EH (cell line): ENCODE results near the gene SCUBE2.
"Not testable (repeated sequence)": the region's sequence is repeated elsewhere in the genome, so short reads cannot be mapped to it uniquely, and the experiment has no call there.

Experiments used
- DNase-seq: peaks from one replicate; pipeline ENCODE4 v3.0.0-alpha.2; 2015; ENCODE audit warnings: low read depth

SCUBE2 gene

DNA sequence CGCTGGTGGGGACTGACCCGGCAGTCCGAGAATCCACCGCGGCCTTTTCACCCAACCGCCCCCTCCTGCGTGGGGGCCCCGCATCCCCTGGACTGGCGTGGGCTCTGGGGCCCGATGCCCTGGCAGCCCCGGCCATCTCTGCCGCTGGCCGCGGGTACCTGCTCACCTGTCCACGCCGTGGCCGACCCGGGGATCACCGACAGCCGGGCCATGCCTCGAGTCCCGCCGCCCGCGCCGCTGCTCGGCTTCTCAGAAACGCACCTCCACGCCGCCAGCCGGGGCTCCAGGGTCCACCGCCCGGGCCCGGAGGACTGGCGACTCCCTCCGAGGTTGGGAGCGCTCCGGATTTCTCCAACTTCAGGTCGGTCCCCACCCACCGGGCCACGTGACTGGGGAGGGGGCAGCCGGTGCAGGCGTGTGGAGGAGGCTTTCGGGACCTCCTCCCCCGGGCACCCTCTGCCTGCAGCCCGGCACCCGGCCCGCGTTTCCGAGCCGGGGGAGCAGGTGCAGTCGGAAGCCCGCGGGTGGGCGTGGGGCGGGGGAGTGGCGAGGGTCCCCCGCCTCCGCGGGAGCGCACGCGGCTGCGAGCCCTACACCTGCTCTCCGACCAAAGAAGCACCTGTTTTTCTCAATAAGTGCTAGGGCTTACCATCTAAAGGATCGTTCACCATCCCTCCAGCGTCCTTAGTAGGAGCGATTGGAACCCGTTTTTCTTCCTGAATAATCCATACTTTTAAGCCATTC is 87.0 kb downstream of the SCUBE2 start:
- no peak for DNase-seq

DNA sequence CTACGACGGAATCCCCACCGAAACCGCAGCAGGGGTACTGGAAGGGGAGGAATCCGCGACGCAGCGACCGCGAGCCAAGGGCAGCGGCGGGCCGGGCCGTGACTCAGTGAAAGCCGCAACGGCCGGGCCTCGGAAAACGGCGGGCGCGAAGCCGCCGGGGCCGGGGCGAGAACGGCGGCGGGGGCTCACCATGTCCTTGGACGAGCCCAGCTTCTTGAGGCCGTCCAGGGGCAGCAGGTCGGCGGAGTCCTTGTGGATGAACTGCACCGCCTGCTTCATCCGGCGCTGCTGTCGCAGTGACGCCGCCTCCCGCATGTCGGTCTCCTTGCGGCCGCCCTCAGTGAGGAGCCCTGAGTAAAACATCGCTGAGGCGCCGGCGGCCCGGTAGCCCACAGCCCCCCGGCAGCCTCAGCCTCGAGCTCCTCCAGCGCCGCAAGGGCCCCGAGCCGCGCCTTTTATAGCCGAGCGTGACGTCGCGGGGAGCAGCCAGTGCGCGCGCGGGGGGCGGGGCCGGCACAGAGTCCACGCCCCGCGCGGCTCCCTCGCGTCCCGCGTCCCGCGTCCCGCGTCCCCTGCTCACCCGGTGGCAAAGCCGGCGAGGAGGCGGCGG is 87.7 kb downstream of the SCUBE2 start, which contains the start of gene NRIP3:
Gene NRIP3, minus strand, starts transcription at position 429 of the 610 bp plus-strand sequence. Its CDS starts 66 bp downstream, at position 363.
- peak; percentile 71 for DNase-seq

DNA sequence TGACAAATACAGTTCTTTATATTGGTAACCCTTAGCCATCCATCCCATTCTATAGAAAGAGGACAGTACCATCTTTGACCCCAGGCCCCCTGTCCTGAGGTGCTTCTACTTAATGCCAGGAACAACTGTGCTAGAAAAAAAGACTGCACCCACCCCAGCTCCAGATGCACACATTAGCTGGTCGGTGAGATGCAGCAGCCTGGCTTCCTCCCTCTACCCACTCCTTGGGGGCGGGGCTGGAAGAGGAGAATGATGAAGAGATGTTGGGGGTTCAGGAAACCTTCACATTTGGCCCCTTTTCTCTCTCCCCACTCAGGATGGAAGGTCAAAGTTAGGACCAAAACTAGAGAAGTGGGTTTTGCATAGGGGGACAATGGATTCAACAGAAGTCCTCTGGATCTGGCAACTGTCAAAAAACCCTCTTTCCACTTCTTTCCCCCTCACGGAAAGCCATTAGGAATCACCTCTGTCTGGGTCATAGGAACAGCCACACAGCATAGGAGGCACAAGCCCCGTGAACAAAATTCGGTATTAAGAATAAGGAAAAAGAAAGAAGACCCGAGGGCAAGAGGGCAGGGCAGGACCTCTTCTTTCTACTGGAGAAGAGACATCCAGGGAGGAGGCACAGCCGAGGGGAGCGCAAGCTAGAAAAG is 88.4 kb downstream of the SCUBE2 start:
- peak; percentile 16 for DNase-seq

- peak; percentile 92 for DNase-seq
Observed at GRCh38 chr11:9001736-9002135, 89.7 kb downstream of the SCUBE2 start.

DNA sequence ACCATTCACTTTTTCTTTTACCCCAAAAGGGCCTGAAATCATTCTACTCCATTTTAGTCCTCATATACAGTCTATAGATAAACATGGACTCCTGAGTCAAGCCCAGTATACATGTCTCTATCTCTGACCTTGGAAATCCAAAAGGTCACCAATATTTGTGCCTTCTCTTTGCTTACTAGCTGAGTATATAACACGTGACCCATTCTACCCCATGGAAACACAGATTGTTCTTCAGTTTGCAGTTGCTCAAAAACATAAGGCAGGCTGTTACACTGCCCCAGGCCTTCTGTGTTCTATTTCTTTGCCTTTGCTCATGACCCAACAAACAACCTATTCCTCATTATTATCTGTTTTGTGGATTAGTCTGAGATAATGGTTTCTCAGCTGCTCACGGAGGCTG is 93.4 kb downstream of the SCUBE2 start:
- no peak for DNase-seq

DNA sequence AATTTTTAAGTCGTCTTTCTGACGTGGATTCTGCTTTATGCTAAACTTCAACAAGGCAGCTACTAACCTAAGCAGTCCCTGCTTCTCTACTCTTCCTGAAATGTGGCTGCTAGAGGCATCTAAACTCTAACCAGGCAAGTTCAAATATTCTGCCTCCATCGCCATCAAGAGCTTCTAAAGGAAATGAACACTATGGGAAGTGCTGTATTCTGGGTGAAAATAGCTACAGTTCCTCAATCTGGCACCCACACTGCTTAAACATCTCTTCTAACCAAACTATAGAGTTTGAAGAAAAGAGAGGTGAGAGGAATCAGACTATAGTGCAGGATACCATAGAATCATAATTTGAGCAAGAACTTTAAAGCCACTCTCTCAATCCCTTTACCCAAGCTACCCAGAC is 93.9 kb downstream of the SCUBE2 start:
- no peak for DNase-seq

- DNase-seq = peak; percentile 77
Observed at GRCh38 chr11:8989453-8989852, 101.9 kb downstream of the SCUBE2 start.

GRCh38 chr11:8988329-8989234 is 102.8 kb downstream of the SCUBE2 start:
- DNase-seq = peak; percentile 76

- no peak for DNase-seq
Observed at GRCh38 chr11:8987446-8987845, 104.0 kb downstream of the SCUBE2 start.

GRCh38 chr11:8986772-8987171 is 104.6 kb downstream of the SCUBE2 start:
- DNase-seq = not testable (repeated sequence)

DNA sequence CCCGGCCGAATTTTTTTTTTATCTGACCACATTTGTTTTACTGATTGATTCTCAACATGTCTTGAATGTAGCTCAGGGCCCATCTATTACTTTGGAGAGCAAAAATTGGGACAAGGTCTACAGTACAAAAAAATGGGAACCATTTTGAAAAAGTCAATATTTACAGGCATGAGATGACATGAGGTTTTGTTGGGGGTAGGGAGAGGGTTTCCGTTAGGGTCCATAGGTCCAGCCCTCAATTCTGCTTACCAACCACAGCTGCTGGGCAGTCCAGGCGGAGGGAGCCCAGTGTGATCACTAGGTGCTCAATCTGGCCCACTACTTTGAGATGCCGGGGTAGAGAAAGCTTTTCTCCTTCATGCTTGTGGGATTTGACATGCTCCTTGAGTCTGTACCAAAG is 105.9 kb downstream of the SCUBE2 start:
- DNase-seq = no peak

- DNase-seq = no peak
Observed at GRCh38 chr11:8983552-8983951, 107.8 kb downstream of the SCUBE2 start.

DNA sequence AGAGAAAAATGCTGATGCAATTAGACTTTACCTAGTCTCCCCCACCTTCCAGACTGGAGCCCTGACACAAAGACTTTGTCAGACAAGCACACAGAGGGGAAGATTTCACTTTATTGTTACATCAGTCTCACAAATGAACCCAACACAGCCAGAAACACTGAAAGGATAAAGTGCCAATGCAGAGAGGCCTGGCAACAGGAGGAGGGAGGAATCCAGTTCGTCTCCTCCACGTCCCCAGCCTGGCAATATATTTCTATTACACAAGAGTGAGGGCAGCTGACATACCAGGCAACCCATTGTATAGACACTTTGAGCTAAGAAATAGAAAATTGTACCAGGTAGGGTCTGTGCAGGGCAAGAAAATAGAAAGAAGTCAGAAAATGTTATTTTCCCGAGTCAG is 110.9 kb downstream of the SCUBE2 start:
- no peak for DNase-seq

DNA sequence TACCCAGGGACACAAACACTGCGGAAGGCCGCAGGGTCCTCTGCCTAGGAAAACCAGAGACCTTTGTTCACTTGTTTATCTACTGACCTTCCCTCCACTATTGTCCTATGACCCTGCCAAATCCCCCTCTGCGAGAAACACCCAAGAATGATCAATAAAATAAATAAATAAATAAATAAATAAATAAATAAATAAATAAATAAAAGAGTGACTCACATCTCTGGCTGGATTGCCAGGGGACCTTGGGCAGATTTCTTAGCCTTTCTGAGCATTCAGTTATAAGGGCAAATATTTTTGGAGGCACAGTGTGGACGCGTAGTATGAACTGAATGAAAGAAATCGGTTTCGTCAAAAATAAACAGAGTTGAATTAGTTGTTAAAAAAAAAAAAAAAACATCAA is 112.0 kb downstream of the SCUBE2 start:
- DNase-seq = not testable (repeated sequence)

- peak; percentile 22 for DNase-seq
Observed at GRCh38 chr11:8973121-8973520, 118.3 kb downstream of the SCUBE2 start.

DNA sequence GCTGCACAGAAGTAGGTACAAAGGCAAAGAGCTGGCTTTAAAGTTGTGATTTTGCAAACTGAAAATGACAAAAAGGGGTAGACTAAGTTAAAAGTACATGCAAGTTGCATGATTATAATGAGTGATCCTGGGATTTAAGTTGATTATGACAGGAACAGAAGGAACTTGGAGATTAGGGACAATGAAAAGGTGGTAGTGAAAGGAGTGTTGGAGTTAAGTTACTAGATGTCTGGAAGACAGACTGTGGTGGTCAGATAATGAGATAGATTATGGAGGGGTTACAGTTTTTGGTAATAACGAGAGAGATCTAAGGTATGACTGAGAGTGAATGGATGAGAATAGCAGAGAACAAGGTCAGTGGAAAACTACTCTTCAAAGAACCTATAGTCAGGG is 119.5 kb downstream of the SCUBE2 start:
- no peak for DNase-seq

- DNase-seq = no peak
Observed at GRCh38 chr11:8971196-8971923, 120.0 kb downstream of the SCUBE2 start.
